Liver (tissue), 9 donors: ENCODE data around the gene OLR1. TPM values are rescaled to one million over a fixed set of nuclear protein-coding genes. Genes with fewer than 3 reads are reported as not detected.

ENCODE experiments used
- DNase-seq: peaks from one replicate; pipeline ENCODE4 v3.0.0-alpha.2; 2017; ENCODE audit warnings: low spot score
- H3K27ac ChIP-seq, 2 donors: one replicate each; pipeline ENCODE4 v1.7.0; 2013; ENCODE audit warnings: inconsistent platforms in 2 of 2, low read length in 2 of 2, control low read depth in 1 of 2, low read depth in 1 of 2, mild to moderate bottlenecking in 1 of 2
- H3K27me3 ChIP-seq, 4 donors: one replicate each; pipeline versions ENCODE4 v1.6.1 to v1.7.0; 2013; ENCODE audit warnings: low read length in 3 of 4, inconsistent platforms in 1 of 4, mild to moderate bottlenecking in 1 of 4, moderate library complexity in 1 of 4; ENCODE audit not compliant: control insufficient read depth in 4 of 4, insufficient read depth in 4 of 4
- H3K36me3 ChIP-seq, 4 donors: one replicate each; pipeline versions ENCODE4 v1.6.1 to v1.7.0; 2013; ENCODE audit warnings: low read length in 3 of 4, mild to moderate bottlenecking in 3 of 4, low read depth in 1 of 4, moderate library complexity in 1 of 4; ENCODE audit not compliant: control insufficient read depth in 4 of 4, insufficient read depth in 3 of 4
- H3K4me1 ChIP-seq, 4 donors: one replicate each; pipeline versions ENCODE4 v1.6.1 to v1.7.0; 2013; ENCODE audit warnings: low read length in 3 of 4, mild to moderate bottlenecking in 3 of 4, moderate library complexity in 1 of 4; ENCODE audit not compliant: control insufficient read depth in 4 of 4, insufficient read depth in 4 of 4
- H3K4me3 ChIP-seq, 3 donors: one replicate each; pipeline versions ENCODE4 v1.6.1 to v1.7.0; 2013; ENCODE audit warnings: low read length in 3 of 3, control low read depth in 1 of 3, low read depth in 1 of 3, mild to moderate bottlenecking in 1 of 3
- H3K9ac ChIP-seq, 2 donors: one replicate each; pipeline ENCODE4 v1.7.0; 2013; ENCODE audit warnings: low read length in 2 of 2, mild to moderate bottlenecking in 2 of 2, moderate library complexity in 2 of 2, control low read depth in 1 of 2, low read depth in 1 of 2
- H3K9me3 ChIP-seq, 4 donors: one replicate each; pipeline versions ENCODE4 v1.6.1 to v1.7.0; 2013; ENCODE audit warnings: low read length in 3 of 4; ENCODE audit not compliant: control insufficient read depth in 4 of 4
- ATF3 ChIP-seq: IDR thresholded peaks from 2 replicates; pipeline ENCODE4 v1.6.1; 2016; ENCODE audit warnings: antibody characterized with exemption
- CTCF ChIP-seq: fragments of 150-350 bp; IDR thresholded peaks from 2 replicates; pipeline ENCODE4 v1.5.1; 2017; ENCODE audit warnings: improper control_type of control experiment, low read depth, low read length; ENCODE audit not compliant: missing input control
- EGR1 ChIP-seq, 2 donors: IDR thresholded peaks; 2 replicates each; pipeline ENCODE4 v1.6.1; 2016 to 2018; ENCODE audit warnings: antibody characterized with exemption in 2 of 2, low read depth in 2 of 2
- FOXA1 ChIP-seq: IDR thresholded peaks from 2 replicates; pipeline ENCODE4 v1.6.1; 2016; ENCODE audit warnings: antibody characterized with exemption
- FOXA2 ChIP-seq: IDR thresholded peaks from 2 replicates; pipeline ENCODE4 v1.6.1; 2016; ENCODE audit warnings: antibody characterized with exemption
- GABPA ChIP-seq, 2 donors: IDR thresholded peaks in 1 of 2; conservative IDR thresholded peaks in 1 of 2; 2 replicates each; pipeline ENCODE4 v1.6.1; 2016; ENCODE audit warnings: antibody characterized with exemption in 2 of 2, mild to moderate bottlenecking in 1 of 2, moderate library complexity in 1 of 2
- HNF4A ChIP-seq, 2 donors: conservative IDR thresholded peaks; 2 replicates each; pipeline ENCODE4 v1.6.1; 2016; ENCODE audit warnings: antibody characterized with exemption in 2 of 2, mild to moderate bottlenecking in 2 of 2
- MAX ChIP-seq: IDR thresholded peaks from 2 replicates; pipeline ENCODE4 v1.6.1; 2016; ENCODE audit warnings: antibody characterized with exemption
- NR2F2 ChIP-seq: IDR thresholded peaks from 2 replicates; pipeline ENCODE4 v1.6.1; 2016; ENCODE audit warnings: antibody characterized with exemption
- REST ChIP-seq: IDR thresholded peaks from 2 replicates; pipeline ENCODE4 v1.6.1; 2016; ENCODE audit warnings: antibody characterized with exemption, mild to moderate bottlenecking
- RXRA ChIP-seq, 2 donors: IDR thresholded peaks; 2 replicates each; pipeline ENCODE4 v1.6.1; 2017 to 2018; ENCODE audit warnings: antibody characterized with exemption in 2 of 2, mild to moderate bottlenecking in 1 of 2
- SP1 ChIP-seq: IDR thresholded peaks from 2 replicates; pipeline ENCODE4 v1.6.1; 2018; ENCODE audit warnings: antibody characterized with exemption, mild to moderate bottlenecking
- TAF1 ChIP-seq: conservative IDR thresholded peaks from 2 replicates; pipeline ENCODE4 v1.6.1; 2016; ENCODE audit warnings: antibody characterized with exemption, mild to moderate bottlenecking
- YY1 ChIP-seq: IDR thresholded peaks from 2 replicates; pipeline ENCODE4 v1.6.1; 2016; ENCODE audit warnings: antibody characterized with exemption, mild to moderate bottlenecking
- WGBS: extraction: QIAGEN DNeasy Blood & Tissue Kit; methylation state at CpG from one replicate; pipeline ENCODE4 v1.1.7; 2013; 5-methylcytosine and 5-hydroxymethylcytosine counted together
- polyA plus RNA-seq, 2 donors: library from polyadenylated mRNA; stranded (reverse) in 1 of 2; unstranded in 1 of 2; fragments of 200-250 nt in 1 of 2; fragments of >200 nt in 1 of 2; fragmentation: Nextera tagmentation in 1 of 2; extraction: Ambion mirVana in 1 of 2; gene quantifications; one replicate each; pipeline versions ENCODE4 v1.2.1 to v1.2.3, GENCODE V29; 2013 to 2015
- total RNA-seq, 2 donors: library from RNA; depleted of rRNA; stranded (reverse); fragments of >200 nt; gene quantifications; one replicate each; pipeline ENCODE4 v1.2.3, GENCODE V29; 2014
- donor health status: healthy.
- donor health status: healthy.
- donor health status: healthy.
- donor health status: healthy.
- donor health status: healthy.

Gene OLR1
- total and polyA plus RNA-seq, 4 donors, result 0.13 to 0.37 TPM; not detected in 2

- TF ChIP-seq ATF3, result no peak
- TF ChIP-seq GABPA (IDR thresholded peaks at IDR 0.05 in 1 of 2, conservative IDR thresholded peaks at IDR 0.05 in 1 of 2), result no peak
- no peak for TF ChIP-seq TAF1
Observed at GRCh38 chr12:10178821-10179220, 6.9 kb upstream of the OLR1 start, which contains the start of gene TMEM52B (continued).

GRCh38 chr12:10175846-10176636 lies 4.1 kb upstream of the OLR1 start:
- no peak for DNase-seq
- Histone ChIP-seq H3K36me3 (no peaks in the 10 kb centered on the region), H3K4me1 (no peaks in the 10 kb centered on the region), H3K4me3 (no peak overlapping the region), H3K27me3 (peaks cover 0 to 3% (median 0%) of the 10 kb centered on the region in 4 donors), H3K9ac (no peak overlapping the region), H3K27ac (no peak overlapping the region), H3K9me3 (no peaks in the 10 kb centered on the region)
- TF ChIP-seq FOXA2 (no peak), REST (no peak), ATF3 (no peak), TAF1 (no peak), GABPA (IDR thresholded peaks at IDR 0.05 in 1 of 2, conservative IDR thresholded peaks at IDR 0.05 in 1 of 2) (no peak), SP1 (no peak), RXRA (IDR thresholded peaks at IDR 0.05) (no peak), NR2F2 (no peak)
- whole genome bisulfite sequencing, result 82% methylated on average over 5 of the region's 5 CpGs

GRCh38 chr12:10174986-10175614 lies 3.2 kb upstream of the OLR1 start:
- Histone ChIP-seq H3K4me3 (no peak overlapping the region), H3K36me3 (no peaks in the 10 kb centered on the region), H3K4me1 (no peaks in the 10 kb centered on the region), H3K27me3 (peaks cover 0 to 3% (median 0%) of the 10 kb centered on the region in 4 donors), H3K9me3 (no peaks in the 10 kb centered on the region), H3K27ac (no peak overlapping the region), H3K9ac (no peak overlapping the region)
- WGBS, result 76% methylated on average over 2 of the region's 2 CpGs
- no peak for DNase-seq
- no peak for TF ChIP-seq FOXA2
- no peak for TF ChIP-seq EGR1 (IDR thresholded peaks at IDR 0.05; ENCODE audit: low read depth in 2 of 2)
- no peak for TF ChIP-seq ATF3
- no peak for TF ChIP-seq CTCF
- TF ChIP-seq REST, result no peak
- TF ChIP-seq FOXA1, result no peak
- no peak for TF ChIP-seq HNF4A (conservative IDR thresholded peaks at IDR 0.05)
- no peak for TF ChIP-seq SP1
- TF ChIP-seq YY1, result no peak
- TF ChIP-seq MAX, result no peak
